ENCODE results near the gene FANCM. TPM values are rescaled to one million over a fixed set of nuclear protein-coding genes. Genes with fewer than 3 reads are reported as not detected.
A peak's percentile ranks its signal among the peaks of the same experiment; 100 is the strongest.

The FANCM gene
- total and polyA plus RNA-seq, 2 experiments from 2014 or later, result 4.1 to 6.7 TPM

GRCh38 chr14:45112896-45113781 is 22.6 kb upstream of the FANCM start:
- Histone ChIP-seq H3K79me2 (ENCODE audit: insufficient read depth) (peaks cover 34% of the 10 kb centered on the region), H3K36me3 (ENCODE audit: low read depth) (peaks cover 78% of the 10 kb centered on the region), H3F3A (ENCODE audit: insufficient read depth) (peaks cover 25% of the 10 kb centered on the region), H3K9me3 (ENCODE audit: low read depth) (no peaks in the 10 kb centered on the region), H3K4me2 (ENCODE audit: unreplicated experiment) (no peak overlapping the region), H3K9me2 (ENCODE audit: insufficient read depth) (no peaks in the 10 kb centered on the region), H3K9ac (no peak overlapping the region), H2AFZ (no peak overlapping the region), H3K4me1 (ENCODE audit: insufficient read depth) (0 out of 2 replicates have a peak, but pooled peaks cover 5% of the 10 kb centered on the region), H3K27ac (no peak overlapping the region), H3K4me3 (no peak overlapping the region), H4K20me1 (ENCODE audit: insufficient read depth) (no peaks in the 10 kb centered on the region), H3K27me3 (replicated peaks; ENCODE audit: insufficient read depth) (no peaks in the 10 kb centered on the region)
- in situ Hi-C loops (cut with MboI), result no loop called here
- no peak for TF ChIP-seq EZH2phosphoT487 (IDR thresholded peaks at IDR 0.05; ENCODE audit: insufficient read depth, low read depth)
- no peak for TF ChIP-seq EZH2 (IDR thresholded peaks at IDR 0.05; ENCODE audit: insufficient read depth, poor library complexity, severe bottlenecking)
- WGBS, 2 experiments (ENCODE audit: low coverage in 1 of 2, low lambda C conversion rate in 2 of 2, missing lambda C conversion rate in 2 of 2), result 82 to 84% methylated on average over 6 of the region's 6 CpGs
- peak; percentile 16 for DNase-seq

GRCh38 chr14:45114327-45114726 is 21.4 kb upstream of the FANCM start:
- H3K9me3 ChIP-seq (ENCODE audit: low read depth), result no peaks in the 10 kb centered on the region
- H3K9me2 ChIP-seq (ENCODE audit: insufficient read depth), result no peaks in the 10 kb centered on the region
- H3K4me1 ChIP-seq (ENCODE audit: insufficient read depth), result 0 out of 2 replicates have a peak, but pooled peaks cover 5% of the 10 kb centered on the region
- DNase-seq, result no peak
- H3K4me3 ChIP-seq, result no peak overlapping the region
- TF ChIP-seq EZH2 (IDR thresholded peaks at IDR 0.05; ENCODE audit: insufficient read depth, poor library complexity, severe bottlenecking) (no peak), EZH2phosphoT487 (IDR thresholded peaks at IDR 0.05; ENCODE audit: insufficient read depth, low read depth) (no peak)
- H3K27me3 ChIP-seq (replicated peaks; ENCODE audit: insufficient read depth), result no peaks in the 10 kb centered on the region
- peaks cover 83% of the 10 kb centered on the region for H3K36me3 ChIP-seq (ENCODE audit: low read depth)
- H3K9ac ChIP-seq, result no peak overlapping the region
- 48 to 57% methylated on average over 3 of the region's 3 CpGs for WGBS, 2 experiments (ENCODE audit: low coverage in 1 of 2, low lambda C conversion rate in 2 of 2, missing lambda C conversion rate in 2 of 2)
- H2AFZ ChIP-seq, result no peak overlapping the region
- peaks cover 25% of the 10 kb centered on the region; the same call in 1 of the 2 replicates for H3F3A ChIP-seq (ENCODE audit: insufficient read depth)
- H4K20me1 ChIP-seq (ENCODE audit: insufficient read depth), result no peaks in the 10 kb centered on the region
- H3K27ac ChIP-seq, result no peak overlapping the region
- H3K79me2 ChIP-seq (ENCODE audit: insufficient read depth), result peaks cover 39% of the 10 kb centered on the region
- in situ Hi-C loops (cut with MboI), result no loop called here
- H3K4me2 ChIP-seq (ENCODE audit: unreplicated experiment), result no peak overlapping the region

- in situ Hi-C loops (cut with MboI), result no loop called here
- peaks cover 88% of the 10 kb centered on the region for H3K36me3 ChIP-seq (ENCODE audit: low read depth)
- DNase-seq, result no peak
Observed at GRCh38 chr14:45118594-45118993, 17.1 kb upstream of the FANCM start.

GRCh38 chr14:45120096-45120495 is 15.6 kb upstream of the FANCM start:
- Histone ChIP-seq H3K27me3 (replicated peaks; ENCODE audit: insufficient read depth) (no peaks in the 10 kb centered on the region), H3F3A (ENCODE audit: insufficient read depth) (peaks cover 21% of the 10 kb centered on the region), H3K4me1 (ENCODE audit: insufficient read depth) (no peaks in the 10 kb centered on the region), H3K4me2 (ENCODE audit: unreplicated experiment) (no peak overlapping the region), H3K79me2 (ENCODE audit: insufficient read depth) (peaks cover 45% of the 10 kb centered on the region), H3K9me3 (ENCODE audit: low read depth) (no peaks in the 10 kb centered on the region), H4K20me1 (ENCODE audit: insufficient read depth) (no peaks in the 10 kb centered on the region), H3K27ac (no peak overlapping the region), H3K36me3 (ENCODE audit: low read depth) (peaks cover 88% of the 10 kb centered on the region), H3K9me2 (ENCODE audit: insufficient read depth) (no peaks in the 10 kb centered on the region), H3K4me3 (no peak overlapping the region), H3K9ac (no peak overlapping the region), H2AFZ (no peak overlapping the region)
- in situ Hi-C loops (cut with MboI), result no loop called here
- DNase-seq, result no peak
- 91 to 98% methylated on average over 1 of the region's 1 CpG for WGBS, 2 experiments (ENCODE audit: low coverage in 1 of 2, low lambda C conversion rate in 2 of 2, missing lambda C conversion rate in 2 of 2)
- TF ChIP-seq EZH2 (IDR thresholded peaks at IDR 0.05; ENCODE audit: insufficient read depth, poor library complexity, severe bottlenecking) (no peak), EZH2phosphoT487 (IDR thresholded peaks at IDR 0.05; ENCODE audit: insufficient read depth, low read depth) (no peak)

More at GRCh38 chr14:45118594-45118993, 17.1 kb upstream of the FANCM start:
- Histone ChIP-seq H3K9ac (no peak overlapping the region), H3K4me2 (ENCODE audit: unreplicated experiment) (no peak overlapping the region), H3K9me2 (ENCODE audit: insufficient read depth) (no peaks in the 10 kb centered on the region), H3K4me3 (no peak overlapping the region), H3K79me2 (ENCODE audit: insufficient read depth) (peaks cover 35% of the 10 kb centered on the region; the same call in 1 of the 2 replicates), H3K4me1 (ENCODE audit: insufficient read depth) (no peaks in the 10 kb centered on the region), H3K9me3 (ENCODE audit: low read depth) (no peaks in the 10 kb centered on the region), H3K27ac (no peak overlapping the region), H3K27me3 (replicated peaks; ENCODE audit: insufficient read depth) (no peaks in the 10 kb centered on the region), H4K20me1 (ENCODE audit: insufficient read depth) (no peaks in the 10 kb centered on the region), H2AFZ (no peak overlapping the region), H3F3A (ENCODE audit: insufficient read depth) (peaks cover 21% of the 10 kb centered on the region)
- 74 to 78% methylated on average over 6 of the region's 6 CpGs for WGBS, 2 experiments (ENCODE audit: low coverage in 1 of 2, low lambda C conversion rate in 2 of 2, missing lambda C conversion rate in 2 of 2)
- no peak for TF ChIP-seq EZH2phosphoT487 (IDR thresholded peaks at IDR 0.05; ENCODE audit: insufficient read depth, low read depth)
- TF ChIP-seq EZH2 (IDR thresholded peaks at IDR 0.05; ENCODE audit: insufficient read depth, poor library complexity, severe bottlenecking), result no peak
